ACC112 (cell line): ENCODE data around the gene CFAP77.

ENCODE experiments used
- H2AFZ ChIP-seq: fragments of 200-600 bp; sonication (generic); one replicate; pipeline ENCODE4 v1.6.0; 2017; ENCODE audit warnings: antibody characterized with exemption, low read length; ENCODE audit not compliant: unreplicated experiment
- H3K27ac ChIP-seq: fragments of 200-600 bp; sonication (generic); 2 replicates; pipeline ENCODE4 v1.5.1; 2014; ENCODE audit warnings: low read depth, mild to moderate bottlenecking, antibody characterized with exemption, low read length, moderate library complexity
- H3K27me3 ChIP-seq: fragments of 200-600 bp; sonication (generic); 2 replicates; pipeline ENCODE4 v1.6.1; 2014; ENCODE audit warnings: mild to moderate bottlenecking, antibody characterized with exemption, low read length, moderate library complexity, mixed read lengths; ENCODE audit not compliant: insufficient read depth
- H3K36me3 ChIP-seq: fragments of 200-600 bp; sonication (generic); 2 replicates; pipeline ENCODE4 v1.6.1; 2016; ENCODE audit warnings: mild to moderate bottlenecking, antibody characterized with exemption, low read length, moderate library complexity, mixed read lengths; ENCODE audit not compliant: insufficient read depth
- H3K4me1 ChIP-seq: fragments of 200-600 bp; sonication (generic); one replicate; pipeline ENCODE4 v1.6.1; 2016; ENCODE audit warnings: low read length, mixed read lengths; ENCODE audit not compliant: insufficient read depth, unreplicated experiment, control insufficient read depth
- H3K4me3 ChIP-seq: fragments of 200-600 bp; sonication (generic); 2 replicates; pipeline ENCODE4 v1.5.1; 2014; ENCODE audit warnings: mild to moderate bottlenecking, low read depth, low read length
- H3K79me2 ChIP-seq: fragments of 200-600 bp; sonication (generic); one replicate; pipeline ENCODE4 v1.6.0; 2016; ENCODE audit warnings: low read length; ENCODE audit not compliant: control insufficient read depth, unreplicated experiment, insufficient read depth

Gene CFAP77

GRCh38 chr9:132447346-132447745 is 37.3 kb downstream of the CFAP77 start:
- H3K27ac ChIP-seq = no peak overlapping the region
- no peak overlapping the region for H2AFZ ChIP-seq
- H3K79me2 ChIP-seq = no peaks in the 10 kb centered on the region
- no peaks in the 10 kb centered on the region for H3K36me3 ChIP-seq
- no peaks in the 10 kb centered on the region for H3K4me1 ChIP-seq
- peaks cover 77% of the 10 kb centered on the region for H3K27me3 ChIP-seq
- H3K4me3 ChIP-seq = no peak overlapping the region

GRCh38 chr9:132447902-132448301 is 37.9 kb downstream of the CFAP77 start:
- Histone ChIP-seq H2AFZ (no peak overlapping the region), H3K4me1 (no peaks in the 10 kb centered on the region), H3K27me3 (peaks cover 77% of the 10 kb centered on the region), H3K36me3 (no peaks in the 10 kb centered on the region), H3K27ac (no peak overlapping the region), H3K4me3 (no peak overlapping the region), H3K79me2 (no peaks in the 10 kb centered on the region)

GRCh38 chr9:132451276-132451675 is 41.3 kb downstream of the CFAP77 start:
- H3K4me3 ChIP-seq = no peak overlapping the region
- H3K27me3 ChIP-seq = peaks cover 79% of the 10 kb centered on the region
- no peak overlapping the region for H2AFZ ChIP-seq
- no peaks in the 10 kb centered on the region for H3K4me1 ChIP-seq
- no peak overlapping the region for H3K27ac ChIP-seq
- H3K79me2 ChIP-seq = no peaks in the 10 kb centered on the region
- H3K36me3 ChIP-seq = no peaks in the 10 kb centered on the region

GRCh38 chr9:132456241-132456640 is 46.2 kb downstream of the CFAP77 start:
- Histone ChIP-seq H3K4me3 (no peak overlapping the region), H3K27ac (no peak overlapping the region), H3K4me1 (no peaks in the 10 kb centered on the region), H2AFZ (no peak overlapping the region), H3K79me2 (no peaks in the 10 kb centered on the region), H3K27me3 (peaks cover 62% of the 10 kb centered on the region), H3K36me3 (no peaks in the 10 kb centered on the region)

- Histone ChIP-seq H3K36me3 (no peaks in the 10 kb centered on the region), H3K27ac (no peak overlapping the region), H3K27me3 (peaks cover 61% of the 10 kb centered on the region), H3K4me3 (no peak overlapping the region), H3K79me2 (no peaks in the 10 kb centered on the region), H3K4me1 (no peaks in the 10 kb centered on the region), H2AFZ (no peak overlapping the region)
Measured at GRCh38 chr9:132457504-132458236, 47.7 kb downstream of the CFAP77 start.

- H3K27me3 ChIP-seq = peaks cover 56% of the 10 kb centered on the region
- H3K79me2 ChIP-seq = no peaks in the 10 kb centered on the region
- no peaks in the 10 kb centered on the region for H3K4me1 ChIP-seq
- H2AFZ ChIP-seq = no peak overlapping the region
- H3K36me3 ChIP-seq = no peaks in the 10 kb centered on the region
- H3K27ac ChIP-seq = no peak overlapping the region
- no peak overlapping the region for H3K4me3 ChIP-seq
Measured at GRCh38 chr9:132458432-132458831, 48.4 kb downstream of the CFAP77 start.

- H2AFZ ChIP-seq = no peak overlapping the region
- no peaks in the 10 kb centered on the region for H3K36me3 ChIP-seq
- peaks cover 50% of the 10 kb centered on the region for H3K27me3 ChIP-seq
Measured at GRCh38 chr9:132459661-132460060, 49.6 kb downstream of the CFAP77 start.

GRCh38 chr9:132460240-132460639 is 50.2 kb downstream of the CFAP77 start:
- H3K27ac ChIP-seq = no peak overlapping the region
- peaks cover 48% of the 10 kb centered on the region for H3K27me3 ChIP-seq
- no peak overlapping the region for H3K4me3 ChIP-seq
- H3K79me2 ChIP-seq = no peaks in the 10 kb centered on the region
- no peaks in the 10 kb centered on the region for H3K36me3 ChIP-seq
- no peak overlapping the region for H2AFZ ChIP-seq
- H3K4me1 ChIP-seq = no peaks in the 10 kb centered on the region

More at GRCh38 chr9:132459661-132460060, 49.6 kb downstream of the CFAP77 start:
- Histone ChIP-seq H3K4me3 (no peak overlapping the region), H3K4me1 (no peaks in the 10 kb centered on the region), H3K27ac (no peak overlapping the region), H3K79me2 (no peaks in the 10 kb centered on the region)

GRCh38 chr9:132461281-132461896 is 51.4 kb downstream of the CFAP77 start:
- H3K4me3 ChIP-seq = no peak overlapping the region
- no peaks in the 10 kb centered on the region for H3K4me1 ChIP-seq
- peaks cover 45% of the 10 kb centered on the region for H3K27me3 ChIP-seq
- H3K36me3 ChIP-seq = no peaks in the 10 kb centered on the region
- no peak overlapping the region for H3K27ac ChIP-seq
- no peak overlapping the region for H2AFZ ChIP-seq
- H3K79me2 ChIP-seq = no peaks in the 10 kb centered on the region

- Histone ChIP-seq H3K27me3 (peaks cover 46% of the 10 kb centered on the region), H3K4me1 (no peaks in the 10 kb centered on the region), H3K27ac (no peak overlapping the region), H3K36me3 (no peaks in the 10 kb centered on the region), H3K79me2 (no peaks in the 10 kb centered on the region), H3K4me3 (no peak overlapping the region), H2AFZ (no peak overlapping the region)
Measured at GRCh38 chr9:132461971-132462370, 52.0 kb downstream of the CFAP77 start.

GRCh38 chr9:132464547-132464946 is 54.5 kb downstream of the CFAP77 start:
- Histone ChIP-seq H3K4me1 (no peaks in the 10 kb centered on the region), H3K36me3 (no peaks in the 10 kb centered on the region), H2AFZ (no peak overlapping the region), H3K27me3 (peaks cover 63% of the 10 kb centered on the region), H3K27ac (no peak overlapping the region), H3K79me2 (no peaks in the 10 kb centered on the region), H3K4me3 (no peak overlapping the region)
